Lower leg skin (tissue), 4 donors: ENCODE measurements around the gene CEBPZOS. TPM values are rescaled to one million over a fixed set of nuclear protein-coding genes. Genes with fewer than 3 reads are reported as not detected.
A peak's percentile ranks its signal among the peaks of the same experiment; 100 is the strongest.

Experiments used
- DNase-seq, 2 donors: peaks; one replicate each; pipeline ENCODE4 v3.0.0-alpha.2; 2019; ENCODE audit warnings: low spot score in 2 of 2
- H3K4me3 ChIP-seq: fragments of 200-600 bp; sonication (generic); 2 replicates; pipeline ENCODE4 v1.5.1; 2017; ENCODE audit warnings: mild to moderate bottlenecking, low read depth; ENCODE audit not compliant: poor library complexity, severe bottlenecking
- POLR2A ChIP-seq, 2 donors: fragments of 450-650 bp; IDR thresholded peaks; one replicate each; pipeline ENCODE4 v1.6.1; 2016 to 2017; ENCODE audit warnings: antibody characterized with exemption in 2 of 2, mild to moderate bottlenecking in 1 of 2, moderate library complexity in 1 of 2
- WGBS, 2 donors: methylation state at CpG; one replicate each; pipeline ENCODE4 v1.1.5; 2018; 5-methylcytosine and 5-hydroxymethylcytosine counted together
- intact Hi-C: fragments of 100-400 bp; cut with DNase I; formaldehyde crosslinking; loops from one replicate; pipeline ENCODE4 v1.15.0; 2023; ENCODE audit warnings: low total_unique reads
- total RNA-seq, 4 donors: library from RNA; depleted of rRNA; stranded (reverse); fragments of >200 nt; gene quantifications; one replicate each; pipeline ENCODE4 v1.1.0, GENCODE V29; 2016
- TF ChIP-seq, protein P1 (sequence below), 3 donors: fragments of 450-650 bp; IDR thresholded peaks; one replicate each; pipeline ENCODE4 v1.5.1; 2016; ENCODE audit warnings: antibody characterized with exemption in 3 of 3, mild to moderate bottlenecking in 3 of 3, moderate library complexity in 2 of 3

CEBPZOS gene
- total RNA-seq, 4 donors from 2014 or later: 10.9 to 18.1 (median 16.6) TPM

DNA sequence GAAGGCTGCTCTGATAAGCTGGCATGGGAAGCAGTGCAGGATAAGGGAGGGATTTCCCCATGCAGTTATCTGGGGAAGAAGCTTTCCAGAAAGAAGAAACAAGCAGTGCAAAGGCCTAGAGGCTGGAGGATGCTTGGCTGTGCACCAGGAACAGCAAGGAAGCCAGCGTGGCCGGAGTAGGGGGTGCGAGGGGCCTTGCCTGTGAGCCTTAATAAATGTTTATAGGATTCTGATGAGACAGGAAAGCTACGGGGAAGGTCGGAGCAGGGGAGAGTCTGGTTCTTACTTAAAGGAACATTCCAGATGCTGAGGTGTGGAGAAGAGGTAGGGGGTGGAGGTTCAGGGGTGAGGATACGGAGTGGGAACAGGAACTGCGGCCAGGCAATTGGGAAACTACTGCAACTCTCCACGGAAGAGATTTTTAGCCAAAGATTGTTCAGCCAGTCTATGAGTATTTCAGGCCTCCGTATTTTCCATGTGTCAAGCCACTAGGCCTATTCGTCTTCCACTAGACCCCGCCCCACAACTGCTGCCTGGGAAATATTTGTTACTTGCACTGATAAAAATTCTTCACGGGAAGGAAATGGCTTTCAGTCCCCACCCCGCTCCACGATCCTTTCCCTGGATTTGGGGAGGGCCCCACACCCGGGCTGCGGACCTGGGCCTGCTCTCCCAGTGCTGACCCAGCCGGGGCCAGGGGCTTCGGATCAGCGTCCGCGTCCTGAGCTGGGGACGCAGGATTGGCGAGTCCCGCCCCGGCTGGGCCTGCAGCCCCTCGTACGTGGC is 40.0 kb upstream of the CEBPZOS start:
- peak; percentile 35 to 88 for DNase-seq

DNA sequence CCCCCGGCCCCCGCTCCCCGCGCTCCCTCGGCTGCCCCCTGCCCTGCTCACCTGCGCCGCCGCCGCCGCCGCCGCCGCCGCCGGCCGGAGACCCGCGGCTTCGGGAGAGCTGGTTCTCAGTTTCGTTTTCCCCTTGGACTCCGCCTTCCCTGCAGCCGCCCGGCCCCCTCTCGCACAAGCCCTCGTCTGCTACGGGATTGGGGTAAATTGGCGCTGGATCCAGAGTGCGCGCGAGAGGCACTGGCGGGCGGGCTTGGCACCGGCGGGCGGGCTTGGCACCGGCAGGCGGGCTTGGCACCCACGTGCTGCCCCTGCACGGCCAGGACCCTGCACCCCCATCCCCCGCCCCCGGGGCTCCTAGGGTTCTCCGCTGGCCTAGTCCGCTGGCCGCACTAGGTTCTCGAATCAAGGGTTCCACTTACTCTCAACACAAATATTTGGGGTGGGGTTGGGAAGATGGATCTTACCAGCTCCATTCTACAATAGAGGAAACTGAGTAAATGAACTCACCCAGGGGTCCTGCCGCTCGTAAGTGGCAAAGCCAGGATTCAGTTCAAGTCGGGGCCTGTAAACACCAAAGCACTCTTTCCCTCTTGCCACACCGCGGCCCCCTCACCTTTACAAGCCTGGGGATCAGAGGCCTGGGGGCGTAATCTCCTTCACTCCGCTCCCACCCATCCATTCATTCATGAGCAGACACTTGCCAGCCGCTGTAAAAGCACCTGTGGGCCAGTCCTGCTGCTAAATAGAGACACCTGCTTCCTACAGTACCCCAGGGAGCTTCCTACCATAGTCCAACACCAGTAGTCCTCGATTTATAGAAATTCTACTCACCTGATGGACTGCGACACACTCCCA is 39.2 kb upstream of the CEBPZOS start, which contains the start of gene EIF2AK2:
TSS of gene EIF2AK2 (minus strand) at position 124 of the 858 bp plus-strand sequence. CDS start 9,174 bp downstream, outside the sequence.
- 14 to 31% methylated on average over 13 to 26 of the region's 55 CpGs for WGBS, 2 donors
- TF ChIP-seq, protein P1, sequence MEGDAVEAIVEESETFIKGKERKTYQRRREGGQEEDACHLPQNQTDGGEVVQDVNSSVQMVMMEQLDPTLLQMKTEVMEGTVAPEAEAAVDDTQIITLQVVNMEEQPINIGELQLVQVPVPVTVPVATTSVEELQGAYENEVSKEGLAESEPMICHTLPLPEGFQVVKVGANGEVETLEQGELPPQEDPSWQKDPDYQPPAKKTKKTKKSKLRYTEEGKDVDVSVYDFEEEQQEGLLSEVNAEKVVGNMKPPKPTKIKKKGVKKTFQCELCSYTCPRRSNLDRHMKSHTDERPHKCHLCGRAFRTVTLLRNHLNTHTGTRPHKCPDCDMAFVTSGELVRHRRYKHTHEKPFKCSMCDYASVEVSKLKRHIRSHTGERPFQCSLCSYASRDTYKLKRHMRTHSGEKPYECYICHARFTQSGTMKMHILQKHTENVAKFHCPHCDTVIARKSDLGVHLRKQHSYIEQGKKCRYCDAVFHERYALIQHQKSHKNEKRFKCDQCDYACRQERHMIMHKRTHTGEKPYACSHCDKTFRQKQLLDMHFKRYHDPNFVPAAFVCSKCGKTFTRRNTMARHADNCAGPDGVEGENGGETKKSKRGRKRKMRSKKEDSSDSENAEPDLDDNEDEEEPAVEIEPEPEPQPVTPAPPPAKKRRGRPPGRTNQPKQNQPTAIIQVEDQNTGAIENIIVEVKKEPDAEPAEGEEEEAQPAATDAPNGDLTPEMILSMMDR (IDR thresholded peaks at IDR 0.05): no peak
- H3K4me3 ChIP-seq: peak within 1 kb of the TSS; percentile 77
- intact Hi-C loops: no loop called here
- peak; percentile 72 to 96 for DNase-seq

More for the DNA sequence above, 40.0 kb upstream of the CEBPZOS start:
- intact Hi-C loops: no loop called here
- TF ChIP-seq, protein P1 (IDR thresholded peaks at IDR 0.05): no peak
- no peak for TF ChIP-seq POLR2A (IDR thresholded peaks at IDR 0.05)
- 1% methylated on average over 23 to 27 of the region's 27 CpGs for WGBS, 2 donors
- peak overlapping the region; percentile 77 for H3K4me3 ChIP-seq

DNA sequence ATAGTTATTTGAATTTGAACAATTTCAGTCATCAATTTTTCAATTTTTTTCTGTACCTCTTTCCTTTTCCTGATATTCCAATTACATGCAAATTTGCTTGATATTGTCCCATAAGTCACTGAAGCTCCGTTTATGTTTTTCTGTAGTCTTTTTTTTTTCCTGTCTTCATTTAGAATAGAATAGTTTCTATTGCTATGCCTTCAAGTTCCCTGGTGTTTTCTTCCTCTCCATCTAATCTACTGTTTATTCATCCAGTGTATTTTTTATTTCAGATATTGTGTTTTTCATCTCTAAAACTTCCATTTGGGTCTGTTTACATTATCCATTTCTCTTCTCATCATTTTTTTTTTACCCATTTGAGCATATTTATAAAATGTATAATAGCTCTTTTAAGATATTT is 31.5 kb upstream of the CEBPZOS start:
- no peak for DNase-seq
- intact Hi-C loops: no loop called here
- 87 to 97% methylated on average over 1 of the region's 1 CpG for WGBS, 2 donors
- TF ChIP-seq POLR2A (IDR thresholded peaks at IDR 0.05): no peak
- TF ChIP-seq, protein P1 (IDR thresholded peaks at IDR 0.05): no peak
- H3K4me3 ChIP-seq: no peak overlapping the region

DNA sequence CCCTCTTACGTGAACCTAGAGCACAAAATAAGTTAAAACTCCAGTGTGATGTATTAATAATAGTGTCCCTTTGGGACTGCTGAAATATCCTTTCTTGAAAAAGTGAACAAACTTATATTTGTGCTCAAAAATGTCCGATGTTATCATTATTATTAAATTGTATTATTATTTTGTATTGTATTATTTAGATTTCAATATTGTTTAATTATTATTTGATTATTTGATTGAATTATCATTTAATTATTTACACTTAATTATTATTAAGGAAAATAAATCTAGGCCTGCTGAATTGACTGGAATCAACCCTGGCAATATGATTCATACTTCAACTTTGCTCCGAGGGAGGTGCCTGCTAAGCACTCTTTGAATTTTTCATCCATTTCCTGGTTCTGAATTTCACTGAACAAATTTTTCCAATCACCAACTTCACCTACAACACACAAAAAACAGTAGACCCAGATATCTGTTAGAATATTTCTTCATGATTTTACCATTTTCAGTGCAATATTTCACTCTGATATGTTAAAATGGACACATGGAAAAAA is 28.6 kb upstream of the CEBPZOS start:
- 80 to 84% methylated on average over 3 of the region's 3 CpGs for WGBS, 2 donors
- H3K4me3 ChIP-seq: no peak overlapping the region
- TF ChIP-seq POLR2A (IDR thresholded peaks at IDR 0.05): no peak
- TF ChIP-seq, protein P1 (IDR thresholded peaks at IDR 0.05): no peak
- intact Hi-C loops: no loop called here
- DNase-seq: no peak

DNA sequence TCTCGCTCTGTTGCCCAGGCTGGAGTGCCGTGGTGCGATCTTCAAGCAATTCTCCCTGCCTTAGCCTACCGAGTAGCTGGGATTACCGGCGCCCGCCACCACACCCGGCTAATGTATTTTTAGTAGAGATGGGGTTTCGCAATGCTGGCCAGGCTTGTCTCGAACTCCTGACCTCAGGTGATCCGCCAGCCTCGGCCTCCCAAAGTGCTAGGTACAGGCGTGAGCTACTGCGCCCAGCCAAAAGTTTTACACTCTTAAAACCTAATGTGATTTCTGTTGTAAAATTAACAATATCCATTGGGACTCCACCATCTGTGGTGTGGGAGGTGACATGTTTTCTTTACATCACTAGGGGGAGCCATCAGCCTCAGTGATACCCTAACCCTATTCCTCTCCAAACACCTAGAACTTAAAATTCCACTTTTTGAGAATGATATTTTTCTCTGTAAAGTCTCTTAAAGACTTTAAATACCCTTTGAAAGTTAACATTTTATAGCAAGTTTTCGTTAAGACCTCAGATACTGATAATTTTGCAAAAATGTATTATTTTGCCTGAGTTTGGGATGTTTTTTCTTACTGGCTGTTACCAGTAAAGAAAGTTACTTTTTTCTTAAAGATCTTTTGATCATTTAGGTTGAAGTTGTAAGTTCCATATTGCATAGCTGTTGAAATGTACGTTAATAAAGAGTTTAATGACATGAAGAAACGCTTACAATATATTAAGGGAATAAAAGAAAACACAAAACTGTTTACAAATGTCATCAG is 27.9 kb upstream of the CEBPZOS start:
- 40 to 52% methylated on average over 17 of the region's 17 CpGs for WGBS, 2 donors
- TF ChIP-seq POLR2A (IDR thresholded peaks at IDR 0.05): no peak
- TF ChIP-seq, protein P1 (IDR thresholded peaks at IDR 0.05): no peak
- H3K4me3 ChIP-seq: no peak overlapping the region
- DNase-seq: no peak
- intact Hi-C loops: no loop called here
